ENCODE measurements around the gene CD300LD.
"Not testable (repeated sequence)": the region's sequence is repeated elsewhere in the genome, so short reads cannot be mapped to it uniquely, and the experiment has no call there.

CD300LD gene

GRCh38 chr17:74630251-74630650, 38.2 kb upstream of the CD300LD start:
- not testable (repeated sequence) for H3K36me3 ChIP-seq (ENCODE audit: control insufficient read depth in 2 of 2, insufficient read depth in 2 of 2, low read length in 2 of 2); H3K4me1 ChIP-seq (ENCODE audit: control insufficient read depth, insufficient read depth, low read length); H3K4me3 ChIP-seq (ENCODE audit: low read length in 2 of 2); H3K27ac ChIP-seq (ENCODE audit: low read length); H3K9me3 ChIP-seq (ENCODE audit: control insufficient read depth in 2 of 2, low read length in 2 of 2); H3K9ac ChIP-seq (ENCODE audit: low read length in 2 of 2)
- peaks cover 0 to 10% of the 10 kb centered on the region in 2 donors for H3K27me3 ChIP-seq (ENCODE audit: control insufficient read depth in 1 of 2, insufficient read depth in 2 of 2, low read length in 2 of 2)

GRCh38 chr17:74625661-74626060, 33.6 kb upstream of the CD300LD start:
- Histone ChIP-seq H3K27me3 (ENCODE audit: control insufficient read depth in 1 of 2, insufficient read depth in 2 of 2, low read length in 2 of 2) (peaks cover 0 to 3% of the 10 kb centered on the region in 2 donors), H3K9me3 (ENCODE audit: control insufficient read depth in 2 of 2, low read length in 2 of 2) (peaks cover 0 to 8% of the 10 kb centered on the region in 2 donors), H3K36me3 (ENCODE audit: control insufficient read depth in 2 of 2, insufficient read depth in 2 of 2, low read length in 2 of 2) (no peaks in the 10 kb centered on the region), H3K4me3 (ENCODE audit: low read length in 2 of 2) (no peak overlapping the region), H3K9ac (ENCODE audit: low read length in 2 of 2) (no peak overlapping the region), H3K4me1 (ENCODE audit: control insufficient read depth, insufficient read depth, low read length) (no peaks in the 10 kb centered on the region), H3K27ac (ENCODE audit: low read length) (no peak overlapping the region)

GRCh38 chr17:74624131-74624530, 32.0 kb upstream of the CD300LD start:
- Histone ChIP-seq H3K27ac (ENCODE audit: low read length) (no peak overlapping the region), H3K36me3 (ENCODE audit: control insufficient read depth in 2 of 2, insufficient read depth in 2 of 2, low read length in 2 of 2) (no peaks in the 10 kb centered on the region)

GRCh38 chr17:74623693-74624093, 31.6 kb upstream of the CD300LD start, which contains the start of gene CD300E:
TSS of gene CD300E (minus strand) at chr17:74623738. CDS start at chr17:74623621, 117 bp downstream.
- H3K27ac ChIP-seq (ENCODE audit: low read length), result no peak within 1 kb of the TSS
- H3K4me3 ChIP-seq (ENCODE audit: low read length in 2 of 2), result no peak within 1 kb of the TSS
- H3K36me3 ChIP-seq (ENCODE audit: control insufficient read depth in 2 of 2, insufficient read depth in 2 of 2, low read length in 2 of 2), result no peaks in the 10 kb centered on the region
- H3K9me3 ChIP-seq (ENCODE audit: control insufficient read depth in 2 of 2, low read length in 2 of 2), result peaks cover 0 to 8% of the 10 kb centered on the region in 2 donors
- H3K4me1 ChIP-seq (ENCODE audit: control insufficient read depth, insufficient read depth, low read length), result no peaks in the 10 kb centered on the region
- H3K9ac ChIP-seq (ENCODE audit: low read length in 2 of 2), result no peak within 1 kb of the TSS
- H3K27me3 ChIP-seq (ENCODE audit: control insufficient read depth in 1 of 2, insufficient read depth in 2 of 2, low read length in 2 of 2), result peaks cover 0 to 3% of the 10 kb centered on the region in 2 donors

More at GRCh38 chr17:74624131-74624530, 32.0 kb upstream of the CD300LD start:
- peaks cover 0 to 8% of the 10 kb centered on the region in 2 donors for H3K9me3 ChIP-seq (ENCODE audit: control insufficient read depth in 2 of 2, low read length in 2 of 2)
- H3K4me1 ChIP-seq (ENCODE audit: control insufficient read depth, insufficient read depth, low read length), result no peaks in the 10 kb centered on the region
- no peak overlapping the region for H3K4me3 ChIP-seq (ENCODE audit: low read length in 2 of 2)
- no peak overlapping the region for H3K9ac ChIP-seq (ENCODE audit: low read length in 2 of 2)
- H3K27me3 ChIP-seq (ENCODE audit: control insufficient read depth in 1 of 2, insufficient read depth in 2 of 2, low read length in 2 of 2), result peaks cover 0 to 3% of the 10 kb centered on the region in 2 donors

GRCh38 chr17:74619077-74619673, 27.1 kb upstream of the CD300LD start:
- Histone ChIP-seq H3K27me3 (ENCODE audit: control insufficient read depth in 1 of 2, insufficient read depth in 2 of 2, low read length in 2 of 2) (no peaks in the 10 kb centered on the region), H3K36me3 (ENCODE audit: control insufficient read depth in 2 of 2, insufficient read depth in 2 of 2, low read length in 2 of 2) (no peaks in the 10 kb centered on the region), H3K4me3 (ENCODE audit: low read length in 2 of 2) (no peak overlapping the region), H3K9ac (ENCODE audit: low read length in 2 of 2) (no peak overlapping the region), H3K27ac (ENCODE audit: low read length) (no peak overlapping the region), H3K4me1 (ENCODE audit: control insufficient read depth, insufficient read depth, low read length) (no peaks in the 10 kb centered on the region), H3K9me3 (ENCODE audit: control insufficient read depth in 2 of 2, low read length in 2 of 2) (no peaks in the 10 kb centered on the region)

GRCh38 chr17:74618451-74618850, 26.4 kb upstream of the CD300LD start:
- no peak overlapping the region for H3K9ac ChIP-seq (ENCODE audit: low read length in 2 of 2)
- no peak overlapping the region for H3K4me3 ChIP-seq (ENCODE audit: low read length in 2 of 2)
- no peaks in the 10 kb centered on the region for H3K36me3 ChIP-seq (ENCODE audit: control insufficient read depth in 2 of 2, insufficient read depth in 2 of 2, low read length in 2 of 2)
- H3K4me1 ChIP-seq (ENCODE audit: control insufficient read depth, insufficient read depth, low read length), result no peaks in the 10 kb centered on the region
- H3K9me3 ChIP-seq (ENCODE audit: control insufficient read depth in 2 of 2, low read length in 2 of 2), result no peaks in the 10 kb centered on the region
- H3K27ac ChIP-seq (ENCODE audit: low read length), result no peak overlapping the region
- H3K27me3 ChIP-seq (ENCODE audit: control insufficient read depth in 1 of 2, insufficient read depth in 2 of 2, low read length in 2 of 2), result peaks cover 0 to 3% of the 10 kb centered on the region in 2 donors

- Histone ChIP-seq H3K27ac (ENCODE audit: low read length) (no peak overlapping the region), H3K27me3 (ENCODE audit: control insufficient read depth in 1 of 2, insufficient read depth in 2 of 2, low read length in 2 of 2) (peaks cover 0 to 3% of the 10 kb centered on the region in 2 donors), H3K4me3 (ENCODE audit: low read length in 2 of 2) (no peak overlapping the region), H3K9ac (ENCODE audit: low read length in 2 of 2) (no peak overlapping the region), H3K36me3 (ENCODE audit: control insufficient read depth in 2 of 2, insufficient read depth in 2 of 2, low read length in 2 of 2) (no peaks in the 10 kb centered on the region), H3K9me3 (ENCODE audit: control insufficient read depth in 2 of 2, low read length in 2 of 2) (no peaks in the 10 kb centered on the region), H3K4me1 (ENCODE audit: control insufficient read depth, insufficient read depth, low read length) (no peaks in the 10 kb centered on the region)
Observed at GRCh38 chr17:74616696-74617095, 24.6 kb upstream of the CD300LD start.

GRCh38 chr17:74612046-74612445, 20.0 kb upstream of the CD300LD start:
- Histone ChIP-seq H3K27ac (ENCODE audit: low read length) (no peak overlapping the region), H3K4me1 (ENCODE audit: control insufficient read depth, insufficient read depth, low read length) (no peaks in the 10 kb centered on the region), H3K9ac (ENCODE audit: low read length in 2 of 2) (no peak overlapping the region), H3K9me3 (ENCODE audit: control insufficient read depth in 2 of 2, low read length in 2 of 2) (no peaks in the 10 kb centered on the region), H3K4me3 (ENCODE audit: low read length in 2 of 2) (no peak overlapping the region), H3K27me3 (ENCODE audit: control insufficient read depth in 1 of 2, insufficient read depth in 2 of 2, low read length in 2 of 2) (peaks cover 0 to 5% of the 10 kb centered on the region in 2 donors), H3K36me3 (ENCODE audit: control insufficient read depth in 2 of 2, insufficient read depth in 2 of 2, low read length in 2 of 2) (no peaks in the 10 kb centered on the region)

GRCh38 chr17:74610108-74610507, 18.0 kb upstream of the CD300LD start:
- no peaks in the 10 kb centered on the region for H3K36me3 ChIP-seq (ENCODE audit: control insufficient read depth in 2 of 2, insufficient read depth in 2 of 2, low read length in 2 of 2)
- H3K9ac ChIP-seq (ENCODE audit: low read length in 2 of 2), result no peak overlapping the region
- peaks cover 10% of the 10 kb centered on the region for H3K4me1 ChIP-seq (ENCODE audit: control insufficient read depth, insufficient read depth, low read length)
- H3K4me3 ChIP-seq (ENCODE audit: low read length in 2 of 2), result no peak overlapping the region
- peaks cover 0 to 5% of the 10 kb centered on the region in 2 donors for H3K27me3 ChIP-seq (ENCODE audit: control insufficient read depth in 1 of 2, insufficient read depth in 2 of 2, low read length in 2 of 2)
- no peaks in the 10 kb centered on the region for H3K9me3 ChIP-seq (ENCODE audit: control insufficient read depth in 2 of 2, low read length in 2 of 2)
- no peak overlapping the region for H3K27ac ChIP-seq (ENCODE audit: low read length)

- Histone ChIP-seq H3K36me3 (ENCODE audit: control insufficient read depth in 2 of 2, insufficient read depth in 2 of 2, low read length in 2 of 2) (no peaks in the 10 kb centered on the region), H3K9ac (ENCODE audit: low read length in 2 of 2) (no peak overlapping the region), H3K27ac (ENCODE audit: low read length) (no peak overlapping the region), H3K4me1 (ENCODE audit: control insufficient read depth, insufficient read depth, low read length) (peaks cover 16% of the 10 kb centered on the region), H3K4me3 (ENCODE audit: low read length in 2 of 2) (no peak overlapping the region), H3K9me3 (ENCODE audit: control insufficient read depth in 2 of 2, low read length in 2 of 2) (no peaks in the 10 kb centered on the region), H3K27me3 (ENCODE audit: control insufficient read depth in 1 of 2, insufficient read depth in 2 of 2, low read length in 2 of 2) (peaks cover 0 to 3% of the 10 kb centered on the region in 2 donors)
Observed at GRCh38 chr17:74608511-74608910, 16.4 kb upstream of the CD300LD start.

GRCh38 chr17:74607221-74607620, 15.1 kb upstream of the CD300LD start:
- H3K9ac ChIP-seq (ENCODE audit: low read length in 2 of 2), result no peak overlapping the region
- no peaks in the 10 kb centered on the region for H3K36me3 ChIP-seq (ENCODE audit: control insufficient read depth in 2 of 2, insufficient read depth in 2 of 2, low read length in 2 of 2)
- H3K4me3 ChIP-seq (ENCODE audit: low read length in 2 of 2), result no peak overlapping the region
- H3K27ac ChIP-seq (ENCODE audit: low read length), result no peak overlapping the region
- H3K9me3 ChIP-seq (ENCODE audit: control insufficient read depth in 2 of 2, low read length in 2 of 2), result no peaks in the 10 kb centered on the region
- H3K4me1 ChIP-seq (ENCODE audit: control insufficient read depth, insufficient read depth, low read length), result peaks cover 16% of the 10 kb centered on the region
- H3K27me3 ChIP-seq (ENCODE audit: control insufficient read depth in 1 of 2, insufficient read depth in 2 of 2, low read length in 2 of 2), result peaks cover 0 to 2% of the 10 kb centered on the region in 2 donors

Data from stomach smooth muscle (tissue), 2 donors.